CD8-positive, alpha-beta memory T cell (primary cell): ENCODE measurements around the gene GRIK4. TPM values are rescaled to one million over a fixed set of nuclear protein-coding genes. Genes with fewer than 3 reads are reported as not detected.
A peak's percentile ranks its signal among the peaks of the same experiment; 100 is the strongest.

Experiments
- CTCF ChIA-PET: fragments of 350-600 bp; sonication (Branson Sonifier 250); formaldehyde crosslinking; loops from one replicate; lab custom pipeline; 2021; ENCODE audit warnings: antibody characterized with exemption; lab: Charles Lee
- POLR2A ChIA-PET: fragments of 350-600 bp; sonication (Branson Sonifier 250); formaldehyde crosslinking; loops from one replicate; lab custom pipeline; 2021; ENCODE audit warnings: antibody characterized with exemption; lab: Charles Lee
- DNase-seq, 5 donors: peaks; one replicate each; pipeline versions ENCODE4 v3.0.0 to v3.0.0-alpha.2; 2020 to 2022; ENCODE audit warnings: mixed read lengths in 1 of 5
- H3K27ac ChIP-seq: one replicate; pipeline ENCODE4 v1.7.0; 2013; ENCODE audit warnings: low read depth, mild to moderate bottlenecking, low read length, moderate library complexity
- H3K27me3 ChIP-seq: 2 replicates; pipeline ENCODE4 v1.7.0; 2013; ENCODE audit warnings: low read length, mild to moderate bottlenecking; ENCODE audit not compliant: insufficient read depth, poor library complexity, severe bottlenecking
- H3K36me3 ChIP-seq: 2 replicates; pipeline ENCODE4 v1.7.0; 2013; ENCODE audit warnings: mild to moderate bottlenecking, low read length, moderate library complexity; ENCODE audit not compliant: insufficient read depth
- H3K4me1 ChIP-seq: 2 replicates; pipeline ENCODE4 v1.7.0; 2013; ENCODE audit warnings: mild to moderate bottlenecking, low read length, moderate library complexity; ENCODE audit not compliant: insufficient read depth
- H3K4me3 ChIP-seq: 2 replicates; pipeline ENCODE4 v1.7.0; 2013; ENCODE audit warnings: mild to moderate bottlenecking, low read length
- H3K9me3 ChIP-seq: 2 replicates; pipeline ENCODE4 v1.7.0; 2013; ENCODE audit warnings: mild to moderate bottlenecking, low read length
- H3K27ac Mint-ChIP-seq, 8 donors: one replicate each; pipeline ENCODE4 v1.8.0; 2020 to 2021; ENCODE audit warnings: mixed read lengths in 8 of 8, mild to moderate bottlenecking in 6 of 8, inconsistent platforms in 3 of 8, moderate library complexity in 3 of 8
- H3K27me3 Mint-ChIP-seq, 2 donors: one replicate each; pipeline ENCODE4 v1.8.0; 2020 to 2021; ENCODE audit warnings: mixed read lengths in 2 of 2, mild to moderate bottlenecking in 1 of 2, moderate library complexity in 1 of 2
- H3K36me3 Mint-ChIP-seq, 3 donors: one replicate each; pipeline ENCODE4 v1.8.0; 2020 to 2021; ENCODE audit warnings: mixed read lengths in 3 of 3, inconsistent platforms in 1 of 3, mild to moderate bottlenecking in 1 of 3
- H3K4me1 Mint-ChIP-seq, 3 donors: one replicate each; pipeline ENCODE4 v1.8.0; 2020 to 2021; ENCODE audit warnings: mixed read lengths in 3 of 3, inconsistent platforms in 1 of 3, mild to moderate bottlenecking in 1 of 3
- H3K4me3 Mint-ChIP-seq, 7 donors: one replicate each; pipeline ENCODE4 v1.8.0; 2020 to 2021; ENCODE audit warnings: mixed read lengths in 7 of 7, mild to moderate bottlenecking in 6 of 7, moderate library complexity in 4 of 7, inconsistent platforms in 2 of 7
- H3K9me3 Mint-ChIP-seq, 5 donors: one replicate each; pipeline ENCODE4 v1.8.0; 2020 to 2022; ENCODE audit warnings: mixed read lengths in 5 of 5, mild to moderate bottlenecking in 3 of 5, moderate library complexity in 2 of 5, inconsistent platforms in 1 of 5
- polyA plus RNA-seq: library from polyadenylated mRNA; unstranded; fragments of 300-500 nt; fragmentation: Illumina TruSeq; gene quantifications from one replicate; pipeline ENCODE4 v1.2.3, GENCODE V29; 2021
- total RNA-seq, 2 experiments: library from RNA; stranded (reverse); gene quantifications; one replicate each; pipeline ENCODE4 v1.2.3, GENCODE V29; 2021

Gene GRIK4
- total and polyA plus RNA-seq, 3 experiments from 2014 or later = 0.07 TPM; not detected in 2

- Mint-ChIP-seq H3K36me3 (no peaks in the 10 kb centered on the region), H3K27ac (peak overlapping the region in 1 of 8 donors; percentile 17), H3K4me3 (no peak overlapping the region), H3K4me1 (no peaks in the 10 kb centered on the region), H3K27me3 (peaks cover 33 to 57% of the 10 kb centered on the region in 2 donors), H3K9me3 (no peaks in the 10 kb centered on the region)
- no peak overlapping the region for H3K4me3 ChIP-seq
- CTCF ChIA-PET = no interaction called here
- no peaks in the 10 kb centered on the region for H3K4me1 ChIP-seq
- no peak overlapping the region for H3K27ac ChIP-seq
- no peaks in the 10 kb centered on the region for H3K9me3 ChIP-seq
- H3K36me3 ChIP-seq = no peaks in the 10 kb centered on the region
- no peak for DNase-seq
- H3K27me3 ChIP-seq = no peaks in the 10 kb centered on the region
- POLR2A ChIA-PET = no interaction called here
Observed at GRCh38 chr11:120518356-120518755, 6.8 kb downstream of the GRIK4 start.

GRCh38 chr11:120519474-120519873 is 7.9 kb downstream of the GRIK4 start:
- no peak for DNase-seq
- ChIA-PET CTCF (no interaction called here), POLR2A (no interaction called here)
- Mint-ChIP-seq H3K9me3 (peaks cover 0 to under 1% (median 0%) of the 10 kb centered on the region in 5 donors), H3K27ac (no peak overlapping the region), H3K36me3 (no peaks in the 10 kb centered on the region), H3K27me3 (peaks cover 22 to 49% of the 10 kb centered on the region in 2 donors), H3K4me3 (no peak overlapping the region), H3K4me1 (no peaks in the 10 kb centered on the region)
- Histone ChIP-seq H3K4me3 (no peak overlapping the region), H3K27ac (no peak overlapping the region), H3K27me3 (no peaks in the 10 kb centered on the region), H3K4me1 (no peaks in the 10 kb centered on the region), H3K36me3 (no peaks in the 10 kb centered on the region), H3K9me3 (no peaks in the 10 kb centered on the region)

- no peak overlapping the region for H3K4me3 ChIP-seq
- no peaks in the 10 kb centered on the region for H3K36me3 ChIP-seq
- Mint-ChIP-seq H3K36me3 (no peaks in the 10 kb centered on the region), H3K27ac (peak overlapping the region in 1 of 8 donors; percentile 40), H3K9me3 (peaks cover 0 to 3% (median 0%) of the 10 kb centered on the region in 5 donors), H3K4me1 (no peaks in the 10 kb centered on the region), H3K27me3 (peaks cover 22 to 49% of the 10 kb centered on the region in 2 donors), H3K4me3 (no peak overlapping the region)
- H3K4me1 ChIP-seq = no peaks in the 10 kb centered on the region
- CTCF ChIA-PET = no interaction called here
- no peak overlapping the region for H3K27ac ChIP-seq
- DNase-seq = no peak
- H3K9me3 ChIP-seq = no peaks in the 10 kb centered on the region
- POLR2A ChIA-PET = no interaction called here
- no peaks in the 10 kb centered on the region for H3K27me3 ChIP-seq
Observed at GRCh38 chr11:120520091-120520822, 8.7 kb downstream of the GRIK4 start.

- Histone ChIP-seq H3K36me3 (no peaks in the 10 kb centered on the region), H3K4me3 (no peak overlapping the region), H3K27ac (no peak overlapping the region), H3K27me3 (no peaks in the 10 kb centered on the region), H3K4me1 (no peaks in the 10 kb centered on the region), H3K9me3 (no peaks in the 10 kb centered on the region)
- ChIA-PET CTCF (no interaction called here), POLR2A (no interaction called here)
- no peak overlapping the region for H3K4me3 Mint-ChIP-seq
- H3K36me3 Mint-ChIP-seq = no peaks in the 10 kb centered on the region
- no peak for DNase-seq
- no peak overlapping the region for H3K27ac Mint-ChIP-seq
- H3K9me3 Mint-ChIP-seq = peaks cover 0 to 3% (median 0%) of the 10 kb centered on the region in 5 donors
- H3K4me1 Mint-ChIP-seq = no peaks in the 10 kb centered on the region
- H3K27me3 Mint-ChIP-seq = peaks cover 21 to 48% of the 10 kb centered on the region in 2 donors
Observed at GRCh38 chr11:120521176-120521575, 9.6 kb downstream of the GRIK4 start.

- peaks cover 16 to 41% of the 10 kb centered on the region in 2 donors for H3K27me3 Mint-ChIP-seq
- Histone ChIP-seq H3K27ac (no peak overlapping the region), H3K9me3 (no peaks in the 10 kb centered on the region), H3K36me3 (no peaks in the 10 kb centered on the region), H3K27me3 (no peaks in the 10 kb centered on the region), H3K4me3 (no peak overlapping the region), H3K4me1 (no peaks in the 10 kb centered on the region)
- no peaks in the 10 kb centered on the region for H3K36me3 Mint-ChIP-seq
- H3K4me1 Mint-ChIP-seq = no peaks in the 10 kb centered on the region
- ChIA-PET POLR2A (no interaction called here), CTCF (no interaction called here)
- H3K9me3 Mint-ChIP-seq = peaks cover 0 to 3% (median 0%) of the 10 kb centered on the region in 5 donors
- H3K4me3 Mint-ChIP-seq = no peak overlapping the region
- H3K27ac Mint-ChIP-seq = no peak overlapping the region
- no peak for DNase-seq
Observed at GRCh38 chr11:120522021-120522420, 10.5 kb downstream of the GRIK4 start.

- ChIA-PET POLR2A (no interaction called here), CTCF (no interaction called here)
- Histone ChIP-seq H3K4me1 (no peaks in the 10 kb centered on the region), H3K36me3 (no peaks in the 10 kb centered on the region), H3K27me3 (no peaks in the 10 kb centered on the region), H3K9me3 (no peaks in the 10 kb centered on the region), H3K27ac (no peak overlapping the region), H3K4me3 (no peak overlapping the region)
- Mint-ChIP-seq H3K27ac (peak overlapping the region in 1 of 8 donors; percentile 50), H3K4me1 (no peaks in the 10 kb centered on the region), H3K4me3 (no peak overlapping the region), H3K36me3 (no peaks in the 10 kb centered on the region), H3K27me3 (peaks cover 15 to 34% of the 10 kb centered on the region in 2 donors), H3K9me3 (peaks cover 0 to 3% (median 0%) of the 10 kb centered on the region in 5 donors)
- no peak for DNase-seq
Observed at GRCh38 chr11:120522736-120523135, 11.2 kb downstream of the GRIK4 start.

GRCh38 chr11:120523196-120523595 is 11.6 kb downstream of the GRIK4 start:
- no peaks in the 10 kb centered on the region for H3K36me3 Mint-ChIP-seq
- no peaks in the 10 kb centered on the region for H3K36me3 ChIP-seq
- ChIA-PET CTCF (no interaction called here), POLR2A (no interaction called here)
- peaks cover 0 to 3% (median 0%) of the 10 kb centered on the region in 5 donors for H3K9me3 Mint-ChIP-seq
- DNase-seq = no peak
- H3K27ac Mint-ChIP-seq = no peak overlapping the region
- no peaks in the 10 kb centered on the region for H3K9me3 ChIP-seq
- no peaks in the 10 kb centered on the region for H3K4me1 ChIP-seq
- no peaks in the 10 kb centered on the region for H3K27me3 ChIP-seq
- no peak overlapping the region for H3K27ac ChIP-seq
- no peaks in the 10 kb centered on the region for H3K4me1 Mint-ChIP-seq
- H3K27me3 Mint-ChIP-seq = peaks cover 15 to 30% of the 10 kb centered on the region in 2 donors
- no peak overlapping the region for H3K4me3 Mint-ChIP-seq
- H3K4me3 ChIP-seq = no peak overlapping the region

GRCh38 chr11:120524536-120525085 is 13.1 kb downstream of the GRIK4 start:
- H3K4me1 Mint-ChIP-seq = no peaks in the 10 kb centered on the region
- no peak overlapping the region for H3K4me3 Mint-ChIP-seq
- H3K36me3 Mint-ChIP-seq = no peaks in the 10 kb centered on the region
- no peaks in the 10 kb centered on the region for H3K36me3 ChIP-seq
- H3K27me3 Mint-ChIP-seq = peaks cover 13 to 42% of the 10 kb centered on the region in 2 donors
- H3K27ac ChIP-seq = no peak overlapping the region
- no peak overlapping the region for H3K27ac Mint-ChIP-seq
- DNase-seq = no peak
- H3K9me3 ChIP-seq = no peaks in the 10 kb centered on the region
- ChIA-PET CTCF (no interaction called here), POLR2A (no interaction called here)
- no peaks in the 10 kb centered on the region for H3K27me3 ChIP-seq
- no peak overlapping the region for H3K4me3 ChIP-seq
- H3K9me3 Mint-ChIP-seq = peaks cover 0 to 5% (median 0%) of the 10 kb centered on the region in 5 donors
- no peaks in the 10 kb centered on the region for H3K4me1 ChIP-seq
